HepG2 (cell line): ENCODE measurements around the gene OS9. TPM values are rescaled to one million over a fixed set of nuclear protein-coding genes. Genes with fewer than 3 reads are reported as not detected.

Source experiments
- FOXA1 ChIP-seq, 2 experiments: fragments of 450-650 bp in 1 of 2; sonication (generic) in 1 of 2; formaldehyde crosslinking in 1 of 2; IDR thresholded peaks; 2 replicates each; pipeline versions ENCODE4 v1.4.0 to v1.6.1; 2016 to 2020; ENCODE audit warnings: missing genetic modification reagents in 1 of 2
- HDAC1 ChIP-seq: sonication (generic); formaldehyde crosslinking; IDR thresholded peaks from 2 replicates; pipeline ENCODE4 v1.5.1; 2020; ENCODE audit warnings: mild to moderate bottlenecking, missing genetic modification reagents
- HDAC6 ChIP-seq: fragments of 200-600 bp; sonication (generic); IDR thresholded peaks from 2 replicates; pipeline ENCODE4 v1.7.0; 2017; ENCODE audit warnings: mild to moderate bottlenecking, antibody characterized with exemption, low read length, low read depth
- KDM4B ChIP-seq: sonication (generic); formaldehyde crosslinking; IDR thresholded peaks from 2 replicates; pipeline ENCODE4 v1.4.0; 2020; ENCODE audit warnings: missing genetic modification reagents
- MLLT10 ChIP-seq: sonication (generic); formaldehyde crosslinking; IDR thresholded peaks from 2 replicates; pipeline ENCODE4 v1.4.0; 2020; ENCODE audit warnings: missing genetic modification reagents
- PHF20 ChIP-seq: sonication (generic); formaldehyde crosslinking; IDR thresholded peaks from 2 replicates; pipeline ENCODE4 v1.5.0; 2020; ENCODE audit warnings: mild to moderate bottlenecking, missing genetic modification reagents
- TAF15 ChIP-seq: fragments of 200-400 bp; formaldehyde crosslinking; IDR thresholded peaks from one replicate; pipeline ENCODE4 v1.6.1; 2018; ENCODE audit warnings: mild to moderate bottlenecking, low read depth, low read length; ENCODE audit not compliant: poor library complexity, severe bottlenecking
- ZBTB1 ChIP-seq: sonication (generic); formaldehyde crosslinking; IDR thresholded peaks from 2 replicates; pipeline ENCODE4 v1.4.0; 2020; ENCODE audit warnings: missing genetic modification reagents, borderline replicate concordance
- ZFP36L2 ChIP-seq: sonication (generic); formaldehyde crosslinking; IDR thresholded peaks from 2 replicates; pipeline ENCODE4 v1.4.0; 2020; ENCODE audit warnings: missing genetic modification reagents
- ZNF17 ChIP-seq: sonication (generic); formaldehyde crosslinking; IDR thresholded peaks from 2 replicates; pipeline ENCODE4 v1.5.0; 2020; ENCODE audit warnings: mild to moderate bottlenecking, missing genetic modification reagents
- ZNF343 ChIP-seq: sonication (generic); formaldehyde crosslinking; IDR thresholded peaks from 2 replicates; pipeline ENCODE4 v1.4.0; 2020; ENCODE audit warnings: mild to moderate bottlenecking, missing genetic modification reagents
- ZNF350 ChIP-seq: sonication (generic); formaldehyde crosslinking; IDR thresholded peaks from 2 replicates; pipeline ENCODE4 v1.4.0; 2020; ENCODE audit warnings: mild to moderate bottlenecking, low read depth, missing genetic modification reagents, borderline replicate concordance
- ZNF510 ChIP-seq: sonication (generic); formaldehyde crosslinking; IDR thresholded peaks from 2 replicates; pipeline ENCODE4 v1.4.0; 2020; ENCODE audit warnings: low read depth, mild to moderate bottlenecking, missing genetic modification reagents
- ZNF550 ChIP-seq: sonication (generic); formaldehyde crosslinking; IDR thresholded peaks from 2 replicates; pipeline ENCODE4 v1.4.0; 2020; ENCODE audit warnings: mild to moderate bottlenecking, missing genetic modification reagents, borderline replicate concordance
- ZNF558 ChIP-seq: sonication (generic); formaldehyde crosslinking; IDR thresholded peaks from 2 replicates; pipeline ENCODE4 v1.9.0; 2022; ENCODE audit warnings: mild to moderate bottlenecking, missing genetic modification reagents, borderline replicate concordance
- ZNF577 ChIP-seq: sonication (generic); formaldehyde crosslinking; IDR thresholded peaks from 2 replicates; pipeline ENCODE4 v1.4.0; 2020; ENCODE audit warnings: mild to moderate bottlenecking, low read depth, missing genetic modification reagents, borderline replicate concordance
- ZNF781 ChIP-seq: sonication (generic); formaldehyde crosslinking; IDR thresholded peaks from 2 replicates; pipeline ENCODE4 v1.5.1; 2020; ENCODE audit warnings: borderline replicate concordance, mild to moderate bottlenecking, missing genetic modification reagents; ENCODE audit errors: not compliant biosample characterization
- ZNF878 ChIP-seq: sonication (generic); formaldehyde crosslinking; IDR thresholded peaks from 2 replicates; pipeline ENCODE4 v1.8.1; 2023; ENCODE audit warnings: mild to moderate bottlenecking, missing genetic modification reagents, moderate library complexity
- ZSCAN31 ChIP-seq: sonication (generic); formaldehyde crosslinking; IDR thresholded peaks from 2 replicates; pipeline ENCODE4 v1.5.0; 2020; ENCODE audit warnings: low read depth, mild to moderate bottlenecking, missing genetic modification reagents
- polyA plus RNA-seq, 8 experiments: library from polyadenylated mRNA; depleted of rRNA in 3 of 8; stranded (reverse) in 7 of 8; unstranded in 1 of 8; fragments of >200 nt; fragmentation: Illumina TruSeq in 4 of 8; extraction: Trizol in 4 of 8; gene quantifications; 2 replicates each; pipeline versions ENCODE4 v1.2.1 to v1.2.3, GENCODE V29; 2011 to 2016; ENCODE audit warnings: low read depth in 4 of 8, missing spikeins in 1 of 8, mixed read lengths in 1 of 8; ENCODE audit not compliant: insufficient read depth in 1 of 8
- total RNA-seq, 5 experiments: library from RNA; depleted of rRNA; stranded (reverse); fragments of >200 nt; fragmentation: Illumina TruSeq; extraction: Trizol; gene quantifications; 2 replicates each; pipeline ENCODE4 v1.2.3, GENCODE V29; 2016; ENCODE audit warnings: low read depth in 1 of 5
- TF ChIP-seq, protein P1 (sequence below): IDR thresholded peaks from 2 replicates; pipeline ENCODE4 v1.6.1; 2016; ENCODE audit warnings: low read depth, borderline replicate concordance
- TF ChIP-seq, protein P2 (sequence below): sonication (generic); formaldehyde crosslinking; IDR thresholded peaks from 2 replicates; pipeline ENCODE4 v1.8.0; 2022; ENCODE audit warnings: missing genetic modification reagents, mild to moderate bottlenecking, moderate library complexity, borderline replicate concordance
- TF ChIP-seq, protein P3 (sequence below): sonication (generic); formaldehyde crosslinking; IDR thresholded peaks from 2 replicates; pipeline ENCODE4 v1.4.0; 2020; ENCODE audit warnings: missing genetic modification reagents

Gene OS9
- total and polyA plus RNA-seq, 2 of the 13 experiments (the other 11 are each of a cell fraction or from before 2014, with no cell fraction given), result 156 to 206 TPM

DNA sequence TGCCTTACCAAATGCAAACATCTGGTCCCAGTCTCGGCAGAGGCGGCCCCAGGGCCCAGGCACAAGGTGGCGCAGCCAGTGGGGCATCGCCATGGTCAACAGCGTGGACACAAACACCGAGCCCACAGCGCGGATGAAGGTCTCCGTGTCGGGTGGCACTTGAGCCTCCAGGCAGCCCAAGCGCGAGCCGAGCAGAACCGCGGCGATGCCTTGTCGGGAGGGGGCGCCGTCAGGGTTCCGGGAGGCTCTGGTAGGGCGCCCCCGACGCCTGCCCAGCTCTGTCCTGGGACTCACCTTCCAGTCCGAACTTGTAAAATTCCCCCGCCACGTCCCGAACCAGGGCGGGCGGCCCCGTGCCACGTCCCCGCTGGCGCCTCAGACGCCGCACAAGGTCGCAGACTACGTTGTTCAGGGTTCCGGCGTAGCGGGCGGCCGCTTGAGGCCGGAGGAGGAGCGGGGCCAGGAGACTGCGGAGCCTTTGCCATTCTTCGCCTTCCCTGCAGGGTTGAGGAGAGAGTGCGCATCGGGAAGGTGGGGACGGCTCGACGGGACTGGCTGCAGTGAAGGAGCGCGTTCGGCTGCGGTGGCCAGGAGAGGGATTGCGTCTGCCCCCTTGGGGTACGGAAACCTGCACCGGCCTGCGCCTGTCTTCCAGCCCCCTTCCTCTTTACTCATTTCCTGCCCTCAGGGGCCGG is 71.2 kb downstream of the OS9 start (continued):
- TF ChIP-seq ZNF558 (CRISPR knock-in tag) (no peak), ZNF577 (no peak), ZNF343 (CRISPR knock-in tag) (no peak; the same call in 1 of the 2 replicates), ZFP36L2 (no peak), ZSCAN31 (CRISPR knock-in tag) (no peak), ZBTB1 (no peak), ZNF781 (CRISPR knock-in tag) (no peak), ZNF17 (no peak), TAF15 (peak; percentile 53), ZNF878 (CRISPR knock-in tag) (no peak), ZNF510 (CRISPR knock-in tag) (no peak), ZNF350 (CRISPR knock-in tag) (no peak; the same call in 1 of the 2 replicates), FOXA1 (IDR thresholded peaks at IDR 0.05) (no peak), FOXA1 (CRISPR knock-in tag; IDR thresholded peaks at IDR 0.05) (no peak), ZNF550 (CRISPR knock-in tag) (no peak), HDAC1 (CRISPR knock-in tag) (peak; percentile 39; the same call in 1 of the 2 replicates), KDM4B (CRISPR knock-in tag) (no peak), PHF20 (CRISPR knock-in tag) (no peak), HDAC6 (no peak), MLLT10 (CRISPR knock-in tag) (no peak)
- TF ChIP-seq, protein P1, sequence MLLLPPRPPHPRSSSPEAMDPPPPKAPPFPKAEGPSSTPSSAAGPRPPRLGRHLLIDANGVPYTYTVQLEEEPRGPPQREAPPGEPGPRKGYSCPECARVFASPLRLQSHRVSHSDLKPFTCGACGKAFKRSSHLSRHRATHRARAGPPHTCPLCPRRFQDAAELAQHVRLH, result 0 out of 2 replicates have a peak, but pooled peaks have one; percentile 77
- TF ChIP-seq, protein P2, sequence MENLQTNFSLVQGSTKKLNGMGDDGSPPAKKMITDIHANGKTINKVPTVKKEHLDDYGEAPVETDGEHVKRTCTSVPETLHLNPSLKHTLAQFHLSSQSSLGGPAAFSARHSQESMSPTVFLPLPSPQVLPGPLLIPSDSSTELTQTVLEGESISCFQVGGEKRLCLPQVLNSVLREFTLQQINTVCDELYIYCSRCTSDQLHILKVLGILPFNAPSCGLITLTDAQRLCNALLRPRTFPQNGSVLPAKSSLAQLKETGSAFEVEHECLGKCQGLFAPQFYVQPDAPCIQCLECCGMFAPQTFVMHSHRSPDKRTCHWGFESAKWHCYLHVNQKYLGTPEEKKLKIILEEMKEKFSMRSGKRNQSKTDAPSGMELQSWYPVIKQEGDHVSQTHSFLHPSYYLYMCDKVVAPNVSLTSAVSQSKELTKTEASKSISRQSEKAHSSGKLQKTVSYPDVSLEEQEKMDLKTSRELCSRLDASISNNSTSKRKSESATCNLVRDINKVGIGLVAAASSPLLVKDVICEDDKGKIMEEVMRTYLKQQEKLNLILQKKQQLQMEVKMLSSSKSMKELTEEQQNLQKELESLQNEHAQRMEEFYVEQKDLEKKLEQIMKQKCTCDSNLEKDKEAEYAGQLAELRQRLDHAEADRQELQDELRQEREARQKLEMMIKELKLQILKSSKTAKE (CRISPR knock-in tag), result 0 out of 2 replicates have a peak, but pooled peaks have one; percentile 10
- TF ChIP-seq, protein P3, sequence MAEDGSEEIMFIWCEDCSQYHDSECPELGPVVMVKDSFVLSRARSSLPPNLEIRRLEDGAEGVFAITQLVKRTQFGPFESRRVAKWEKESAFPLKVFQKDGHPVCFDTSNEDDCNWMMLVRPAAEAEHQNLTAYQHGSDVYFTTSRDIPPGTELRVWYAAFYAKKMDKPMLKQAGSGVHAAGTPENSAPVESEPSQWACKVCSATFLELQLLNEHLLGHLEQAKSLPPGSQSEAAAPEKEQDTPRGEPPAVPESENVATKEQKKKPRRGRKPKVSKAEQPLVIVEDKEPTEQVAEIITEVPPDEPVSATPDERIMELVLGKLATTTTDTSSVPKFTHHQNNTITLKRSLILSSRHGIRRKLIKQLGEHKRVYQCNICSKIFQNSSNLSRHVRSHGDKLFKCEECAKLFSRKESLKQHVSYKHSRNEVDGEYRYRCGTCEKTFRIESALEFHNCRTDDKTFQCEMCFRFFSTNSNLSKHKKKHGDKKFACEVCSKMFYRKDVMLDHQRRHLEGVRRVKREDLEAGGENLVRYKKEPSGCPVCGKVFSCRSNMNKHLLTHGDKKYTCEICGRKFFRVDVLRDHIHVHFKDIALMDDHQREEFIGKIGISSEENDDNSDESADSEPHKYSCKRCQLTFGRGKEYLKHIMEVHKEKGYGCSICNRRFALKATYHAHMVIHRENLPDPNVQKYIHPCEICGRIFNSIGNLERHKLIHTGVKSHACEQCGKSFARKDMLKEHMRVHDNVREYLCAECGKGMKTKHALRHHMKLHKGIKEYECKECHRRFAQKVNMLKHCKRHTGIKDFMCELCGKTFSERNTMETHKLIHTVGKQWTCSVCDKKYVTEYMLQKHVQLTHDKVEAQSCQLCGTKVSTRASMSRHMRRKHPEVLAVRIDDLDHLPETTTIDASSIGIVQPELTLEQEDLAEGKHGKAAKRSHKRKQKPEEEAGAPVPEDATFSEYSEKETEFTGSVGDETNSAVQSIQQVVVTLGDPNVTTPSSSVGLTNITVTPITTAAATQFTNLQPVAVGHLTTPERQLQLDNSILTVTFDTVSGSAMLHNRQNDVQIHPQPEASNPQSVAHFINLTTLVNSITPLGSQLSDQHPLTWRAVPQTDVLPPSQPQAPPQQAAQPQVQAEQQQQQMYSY (CRISPR knock-in tag), result no peak; the same call in 1 of the 2 replicates
